Testis (tissue), 2 donors: ENCODE measurements around the gene EPN1.

Source experiments
- POLR2A ChIP-seq: fragments of 450-650 bp; IDR thresholded peaks from one replicate; pipeline ENCODE4 v1.6.1; 2017; ENCODE audit warnings: antibody characterized with exemption, mild to moderate bottlenecking, moderate library complexity
- TF ChIP-seq, protein P1 (sequence below), 3 experiments: fragments of 450-650 bp in 2 of 3; fragments of 200-600 bp in 1 of 3; sonication (generic) in 1 of 3; IDR thresholded peaks; one replicate each; pipeline ENCODE4 v1.5.1; 2016 to 2019; ENCODE audit warnings: antibody characterized with exemption in 3 of 3, mild to moderate bottlenecking in 2 of 3, moderate library complexity in 1 of 3

GRCh38 chr19:55696301-55697068 lies 21.5 kb downstream of the EPN1 start:
- TF ChIP-seq, protein P1, sequence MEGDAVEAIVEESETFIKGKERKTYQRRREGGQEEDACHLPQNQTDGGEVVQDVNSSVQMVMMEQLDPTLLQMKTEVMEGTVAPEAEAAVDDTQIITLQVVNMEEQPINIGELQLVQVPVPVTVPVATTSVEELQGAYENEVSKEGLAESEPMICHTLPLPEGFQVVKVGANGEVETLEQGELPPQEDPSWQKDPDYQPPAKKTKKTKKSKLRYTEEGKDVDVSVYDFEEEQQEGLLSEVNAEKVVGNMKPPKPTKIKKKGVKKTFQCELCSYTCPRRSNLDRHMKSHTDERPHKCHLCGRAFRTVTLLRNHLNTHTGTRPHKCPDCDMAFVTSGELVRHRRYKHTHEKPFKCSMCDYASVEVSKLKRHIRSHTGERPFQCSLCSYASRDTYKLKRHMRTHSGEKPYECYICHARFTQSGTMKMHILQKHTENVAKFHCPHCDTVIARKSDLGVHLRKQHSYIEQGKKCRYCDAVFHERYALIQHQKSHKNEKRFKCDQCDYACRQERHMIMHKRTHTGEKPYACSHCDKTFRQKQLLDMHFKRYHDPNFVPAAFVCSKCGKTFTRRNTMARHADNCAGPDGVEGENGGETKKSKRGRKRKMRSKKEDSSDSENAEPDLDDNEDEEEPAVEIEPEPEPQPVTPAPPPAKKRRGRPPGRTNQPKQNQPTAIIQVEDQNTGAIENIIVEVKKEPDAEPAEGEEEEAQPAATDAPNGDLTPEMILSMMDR (IDR thresholded peaks at IDR 0.05): no peak
- TF ChIP-seq POLR2A: no peak
